ENCODE data around the gene NCS1.

GRCh38 chr9:130266236-130267098 is 94.3 kb downstream of the NCS1 start:
- TF ChIP-seq CTCF (IDR thresholded peaks at IDR 0.05; ENCODE audit: low read depth, low read length) (no peak), EZH2phosphoT487 (IDR thresholded peaks at IDR 0.05; ENCODE audit: low read depth) (no peak)
